Fibroblast of the aortic adventitia (primary cell): ENCODE measurements around the gene KCNA5. TPM values are rescaled to one million over a fixed set of nuclear protein-coding genes. Genes with fewer than 3 reads are reported as not detected.

ENCODE experiments used
- DNase-seq: peaks from one replicate; pipeline ENCODE4 v3.0.0-alpha.2; 2010; ENCODE audit warnings: low read depth
- H3K4me3 ChIP-seq: 2 replicates; pipeline ENCODE4 v1.5.1; 2011; ENCODE audit warnings: low read depth, mild to moderate bottlenecking, control low read depth, low read length, moderate library complexity
- total RNA-seq: library from RNA; depleted of rRNA; stranded (reverse); fragments of >200 nt; gene quantifications from 2 replicates; pipeline ENCODE4 v1.2.3, GENCODE V29; 2012; ENCODE audit warnings: low replicate concordance
- TF ChIP-seq, protein P1 (sequence below): IDR thresholded peaks from 2 replicates; pipeline ENCODE4 v1.5.1; 2011; ENCODE audit warnings: mild to moderate bottlenecking, low read length, control low read depth, inconsistent platforms; ENCODE audit not compliant: insufficient read depth

KCNA5 gene
- total RNA-seq, 1 donor = not detected

DNA sequence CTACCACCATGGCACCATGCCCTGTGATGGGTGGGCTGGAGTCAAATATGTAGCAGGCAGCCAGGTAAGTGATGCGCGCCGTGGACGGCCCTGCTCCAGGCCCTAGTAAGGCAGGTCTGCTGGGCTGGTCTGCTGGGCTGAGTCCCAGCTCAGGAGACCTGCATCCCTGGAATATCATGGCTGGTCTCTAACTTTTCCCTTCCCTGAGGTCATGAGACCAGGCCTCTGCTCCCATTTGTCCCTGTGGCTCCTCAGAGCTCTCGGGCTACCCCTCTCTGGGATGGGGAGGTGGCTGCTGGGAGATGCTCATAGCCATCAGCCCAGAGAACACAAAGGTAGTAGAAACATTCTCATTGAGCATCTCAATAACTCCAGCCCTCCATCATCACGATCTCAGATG is 19.8 kb upstream of the KCNA5 start:
- TF ChIP-seq, protein P1, sequence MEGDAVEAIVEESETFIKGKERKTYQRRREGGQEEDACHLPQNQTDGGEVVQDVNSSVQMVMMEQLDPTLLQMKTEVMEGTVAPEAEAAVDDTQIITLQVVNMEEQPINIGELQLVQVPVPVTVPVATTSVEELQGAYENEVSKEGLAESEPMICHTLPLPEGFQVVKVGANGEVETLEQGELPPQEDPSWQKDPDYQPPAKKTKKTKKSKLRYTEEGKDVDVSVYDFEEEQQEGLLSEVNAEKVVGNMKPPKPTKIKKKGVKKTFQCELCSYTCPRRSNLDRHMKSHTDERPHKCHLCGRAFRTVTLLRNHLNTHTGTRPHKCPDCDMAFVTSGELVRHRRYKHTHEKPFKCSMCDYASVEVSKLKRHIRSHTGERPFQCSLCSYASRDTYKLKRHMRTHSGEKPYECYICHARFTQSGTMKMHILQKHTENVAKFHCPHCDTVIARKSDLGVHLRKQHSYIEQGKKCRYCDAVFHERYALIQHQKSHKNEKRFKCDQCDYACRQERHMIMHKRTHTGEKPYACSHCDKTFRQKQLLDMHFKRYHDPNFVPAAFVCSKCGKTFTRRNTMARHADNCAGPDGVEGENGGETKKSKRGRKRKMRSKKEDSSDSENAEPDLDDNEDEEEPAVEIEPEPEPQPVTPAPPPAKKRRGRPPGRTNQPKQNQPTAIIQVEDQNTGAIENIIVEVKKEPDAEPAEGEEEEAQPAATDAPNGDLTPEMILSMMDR = no peak
- H3K4me3 ChIP-seq = no peak overlapping the region

GRCh38 chr12:5026342-5026938 is 17.2 kb upstream of the KCNA5 start:
- H3K4me3 ChIP-seq = no peak overlapping the region
- DNase-seq = no peak
- TF ChIP-seq, protein P1 = no peak

More for the DNA sequence above, 19.8 kb upstream of the KCNA5 start:
- no peak for DNase-seq

DNA sequence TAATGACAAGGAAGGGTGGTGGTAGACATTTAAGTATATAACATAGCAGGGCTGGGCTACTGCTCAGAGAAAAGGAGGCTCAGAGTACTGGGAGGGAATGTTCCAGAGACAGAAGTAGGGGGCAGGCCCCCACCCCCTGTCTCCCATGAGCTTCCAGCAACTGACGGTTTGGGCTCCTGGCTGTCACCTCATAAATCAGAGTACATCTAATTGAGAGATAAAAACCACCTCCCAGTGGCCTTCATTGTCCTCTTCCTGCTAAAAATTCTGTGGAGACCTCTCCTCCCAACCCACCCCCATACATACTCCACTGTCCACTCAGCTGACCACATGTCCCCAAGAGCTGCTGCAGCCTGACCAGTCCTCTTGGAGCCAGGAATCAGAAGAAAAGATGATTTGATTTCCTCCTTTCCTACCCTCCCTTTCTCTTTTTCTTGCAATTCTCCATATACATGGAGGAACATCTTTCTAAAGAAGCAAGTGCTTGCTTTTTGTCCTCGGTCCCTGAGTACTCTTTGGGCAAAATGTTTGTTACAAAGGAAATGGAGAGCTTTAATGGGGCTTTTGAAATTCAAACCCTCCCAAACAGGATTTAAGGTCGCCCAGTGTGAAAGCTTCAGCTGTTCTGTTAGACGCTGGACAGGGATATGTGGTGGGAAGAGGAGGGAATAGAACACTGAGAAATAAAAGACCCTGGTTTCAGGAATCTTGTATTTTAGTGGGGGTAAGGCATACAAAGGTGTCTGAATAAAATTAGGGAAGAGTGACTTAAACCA is 16.4 kb upstream of the KCNA5 start:
- DNase-seq = no peak
- TF ChIP-seq, protein P1 = no peak
- H3K4me3 ChIP-seq = no peak overlapping the region

- TF ChIP-seq, protein P1 = no peak
- no peak for DNase-seq
- no peak overlapping the region for H3K4me3 ChIP-seq
Measured at GRCh38 chr12:5030066-5030465, 13.6 kb upstream of the KCNA5 start.

DNA sequence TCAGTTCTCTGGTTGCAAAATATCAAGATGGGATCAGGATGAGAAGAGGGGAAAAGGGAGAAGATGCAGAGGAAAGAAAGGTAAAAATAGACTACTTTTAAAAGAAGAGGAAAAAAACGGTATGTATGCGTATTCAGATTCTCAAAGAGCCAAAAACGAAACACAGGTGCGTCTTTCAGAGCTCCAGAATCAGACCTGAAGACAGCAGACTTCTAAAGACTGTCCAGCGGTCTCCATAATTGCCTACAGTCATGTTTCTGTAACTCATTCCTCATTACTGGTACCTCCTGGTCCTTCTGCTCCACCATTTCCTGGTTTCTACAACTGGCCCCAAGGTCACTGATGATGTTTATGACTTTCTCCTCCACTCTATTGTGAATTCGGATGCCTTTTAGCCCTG is 12.4 kb upstream of the KCNA5 start:
- DNase-seq = no peak
- TF ChIP-seq, protein P1 = no peak

DNA sequence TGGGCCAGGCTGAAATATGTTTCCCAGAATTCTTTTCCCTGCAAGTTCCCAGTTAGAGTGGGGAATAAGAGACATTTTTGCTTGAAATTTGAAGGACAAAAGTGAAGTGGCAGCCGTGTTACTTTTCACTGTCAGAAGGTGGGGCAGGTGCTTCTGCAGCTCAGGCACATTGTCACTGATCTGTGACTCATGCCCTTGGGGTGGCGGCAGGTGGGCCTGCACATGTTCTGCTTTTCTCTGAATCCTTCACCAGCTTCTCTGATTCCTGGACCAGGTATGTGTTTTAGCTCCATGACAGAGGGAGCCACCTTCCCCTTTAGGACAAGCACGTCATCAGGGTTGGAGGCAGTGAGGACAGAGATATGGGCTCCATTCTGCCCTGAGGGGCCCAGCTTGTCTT is 11.7 kb upstream of the KCNA5 start:
- no peak for DNase-seq
- no peak overlapping the region for H3K4me3 ChIP-seq
- TF ChIP-seq, protein P1 = no peak

More for the DNA sequence above, 12.4 kb upstream of the KCNA5 start:
- H3K4me3 ChIP-seq = no peak overlapping the region
